ENCODE results near the gene ADGRF3. TPM values are rescaled to one million over a fixed set of nuclear protein-coding genes. Genes with fewer than 3 reads are reported as not detected.
"Not testable (repeated sequence)": the region's sequence is repeated elsewhere in the genome, so short reads cannot be mapped to it uniquely, and the experiment has no call there.

The ADGRF3 gene
- total and polyA plus RNA-seq, 9 donors, result 0.06 to 0.33 (median 0.16) TPM; not detected in 5

GRCh38 chr2:26335231-26335630 is 11.4 kb downstream of the ADGRF3 start:
- 17 to 66% (median 37%) methylated on average over 3 of the region's 3 CpGs for WGBS, 3 donors
- intact Hi-C loops (cut with DNase I), result no loop called here

GRCh38 chr2:26333293-26333692 is 13.3 kb downstream of the ADGRF3 start:
- whole genome bisulfite sequencing, 3 donors, result 24 to 46% (median 26%) methylated on average over 2 of the region's 2 CpGs
- DNase-seq, result no peak
- Histone ChIP-seq H3K27me3 (no peaks in the 10 kb centered on the region), H3K4me3 (no peak overlapping the region), H3K9me3 (no peaks in the 10 kb centered on the region), H3K4me1 (ENCODE audit: insufficient read depth) (no peaks in the 10 kb centered on the region), H3K36me3 (no peaks in the 10 kb centered on the region), H3K27ac (no peak overlapping the region)
- intact Hi-C loops (cut with DNase I), result no loop called here
- TF ChIP-seq CTCF (IDR thresholded peaks at IDR 0.05) (no peak), POLR2A (IDR thresholded peaks at IDR 0.05) (no peak), EP300 (IDR thresholded peaks at IDR 0.05) (no peak)

More at GRCh38 chr2:26335231-26335630, 11.4 kb downstream of the ADGRF3 start:
- no peak overlapping the region for H3K27ac ChIP-seq
- DNase-seq, result no peak
- no peaks in the 10 kb centered on the region for H3K4me1 ChIP-seq (ENCODE audit: insufficient read depth)
- no peaks in the 10 kb centered on the region for H3K36me3 ChIP-seq
- TF ChIP-seq CTCF (IDR thresholded peaks at IDR 0.05) (no peak), EP300 (IDR thresholded peaks at IDR 0.05) (no peak), POLR2A (IDR thresholded peaks at IDR 0.05) (no peak)
- no peaks in the 10 kb centered on the region for H3K27me3 ChIP-seq
- H3K4me3 ChIP-seq, result no peak overlapping the region
- no peaks in the 10 kb centered on the region for H3K9me3 ChIP-seq

GRCh38 chr2:26331321-26331720 is 15.3 kb downstream of the ADGRF3 start:
- H3K27ac ChIP-seq; H3K4me3 ChIP-seq; DNase-seq; H3K27me3 ChIP-seq; H3K4me1 ChIP-seq (ENCODE audit: insufficient read depth); H3K9me3 ChIP-seq; H3K36me3 ChIP-seq; intact Hi-C loops (cut with DNase I): not testable (repeated sequence)
- 90 to 92% (median 92%) methylated on average over 8 of the region's 8 CpGs for WGBS, 3 donors

GRCh38 chr2:26330604-26331003 is 16.0 kb downstream of the ADGRF3 start:
- H3K4me1 ChIP-seq (ENCODE audit: insufficient read depth), result no peaks in the 10 kb centered on the region
- WGBS, 3 donors, result 39 to 64% (median 44%) methylated on average over 3 of the region's 3 CpGs
- no peaks in the 10 kb centered on the region for H3K27me3 ChIP-seq
- TF ChIP-seq EP300 (IDR thresholded peaks at IDR 0.05) (no peak), CTCF (IDR thresholded peaks at IDR 0.05) (no peak), POLR2A (IDR thresholded peaks at IDR 0.05) (no peak)
- no peak for DNase-seq
- intact Hi-C loops (cut with DNase I), result no loop called here
- H3K36me3 ChIP-seq, result no peaks in the 10 kb centered on the region
- no peak overlapping the region for H3K27ac ChIP-seq
- no peaks in the 10 kb centered on the region for H3K9me3 ChIP-seq
- H3K4me3 ChIP-seq, result no peak overlapping the region

- Histone ChIP-seq H3K27me3 (no peaks in the 10 kb centered on the region), H3K4me1 (ENCODE audit: insufficient read depth) (no peaks in the 10 kb centered on the region), H3K36me3 (no peaks in the 10 kb centered on the region), H3K9me3 (no peaks in the 10 kb centered on the region), H3K27ac (no peak overlapping the region), H3K4me3 (no peak overlapping the region)
- WGBS, 3 donors, result 1 to 3% (median 2%) methylated on average over 7 of the region's 7 CpGs
- intact Hi-C loops (cut with DNase I), result no loop called here
- DNase-seq, result peak; percentile 79 to 92 (median 87)
- TF ChIP-seq POLR2A (IDR thresholded peaks at IDR 0.05) (no peak), EP300 (IDR thresholded peaks at IDR 0.05) (no peak), CTCF (IDR thresholded peaks at IDR 0.05) (peak; percentile 63 to 82 (median 63))
Measured at GRCh38 chr2:26330114-26330549, 16.5 kb downstream of the ADGRF3 start.

GRCh38 chr2:26329083-26329482 is 17.5 kb downstream of the ADGRF3 start:
- not testable (repeated sequence) for H3K4me3 ChIP-seq; H3K27ac ChIP-seq; H3K36me3 ChIP-seq; H3K27me3 ChIP-seq; H3K4me1 ChIP-seq (ENCODE audit: insufficient read depth); DNase-seq; H3K9me3 ChIP-seq
- intact Hi-C loops (cut with DNase I), result loop anchor here in 1 of 4 donors (5.0 kb wide), 1 partner anchor 87 kb away; the partner anchor contains the start of genes HADHA and HADHB
- WGBS, 3 donors, result 91 to 95% (median 93%) methylated on average over 4 of the region's 4 CpGs

Data from ovary (tissue), 9 donors.